ENCODE data around the gene APBB2.

Gene APBB2

GRCh38 chr4:40971338-40971737 is 243.0 kb downstream of the APBB2 start:
- no peak for DNase-seq (ENCODE audit: low read depth)

GRCh38 chr4:40969501-40969900 is 244.8 kb downstream of the APBB2 start:
- DNase-seq (ENCODE audit: low read depth): no peak

GRCh38 chr4:40967550-40967949 is 246.8 kb downstream of the APBB2 start:
- DNase-seq (ENCODE audit: low read depth): no peak

- no peak for DNase-seq (ENCODE audit: low read depth)
These were observed 248.3 kb downstream of the APBB2 start for GRCh38 chr4:40966091-40966490.

- DNase-seq (ENCODE audit: low read depth): no peak
These were observed 250.4 kb downstream of the APBB2 start for GRCh38 chr4:40963897-40964478.

GRCh38 chr4:40962551-40963180 is 251.7 kb downstream of the APBB2 start:
- DNase-seq (ENCODE audit: low read depth): no peak

- no peak for DNase-seq (ENCODE audit: low read depth)
These were observed 253.4 kb downstream of the APBB2 start for GRCh38 chr4:40960941-40961340.

- DNase-seq (ENCODE audit: low read depth): no peak
These were observed 257.1 kb downstream of the APBB2 start for GRCh38 chr4:40957281-40957680.

- DNase-seq (ENCODE audit: low read depth): no peak
These were observed 257.6 kb downstream of the APBB2 start for GRCh38 chr4:40956721-40957255.

GRCh38 chr4:40954088-40954668 is 260.2 kb downstream of the APBB2 start:
- DNase-seq (ENCODE audit: low read depth): no peak

- DNase-seq (ENCODE audit: low read depth): no peak
These were observed 260.9 kb downstream of the APBB2 start for GRCh38 chr4:40953283-40954087.

- DNase-seq (ENCODE audit: low read depth): no peak
These were observed 261.7 kb downstream of the APBB2 start for GRCh38 chr4:40952672-40953071.

- no peak for DNase-seq (ENCODE audit: low read depth)
These were observed 262.1 kb downstream of the APBB2 start for GRCh38 chr4:40952217-40952616.

- DNase-seq (ENCODE audit: low read depth): no peak
These were observed 263.3 kb downstream of the APBB2 start for GRCh38 chr4:40951026-40951425.

- no peak for DNase-seq (ENCODE audit: low read depth)
These were observed 264.8 kb downstream of the APBB2 start for GRCh38 chr4:40949358-40950100.

- DNase-seq (ENCODE audit: low read depth): no peak
These were observed 266.3 kb downstream of the APBB2 start for GRCh38 chr4:40948014-40948413.

- no peak for DNase-seq (ENCODE audit: low read depth)
These were observed 267.7 kb downstream of the APBB2 start for GRCh38 chr4:40946652-40947051.

GRCh38 chr4:40940756-40941155 is 273.6 kb downstream of the APBB2 start:
- DNase-seq (ENCODE audit: low read depth): no peak

- DNase-seq (ENCODE audit: low read depth): no peak
These were observed 274.0 kb downstream of the APBB2 start for GRCh38 chr4:40940317-40940741.

GRCh38 chr4:40939856-40940255 is 274.5 kb downstream of the APBB2 start:
- no peak for DNase-seq (ENCODE audit: low read depth)

GRCh38 chr4:40938337-40938736 is 276.0 kb downstream of the APBB2 start:
- DNase-seq (ENCODE audit: low read depth): no peak

All from stimulated activated CD8-positive, alpha-beta memory T cell treated with anti-CD3 and anti-CD28 coated beads, Interleukin-15, amount 100 ng/mL, for 1 hour (primary cell).